Colonic mucosa (tissue), 4 donors: ENCODE measurements around the gene RAB21. TPM values are rescaled to one million over a fixed set of nuclear protein-coding genes. Genes with fewer than 3 reads are reported as not detected.

ENCODE experiments used
- DNase-seq: peaks from one replicate; pipeline ENCODE4 v3.0.0-alpha.2; 2020
- H3K27ac ChIP-seq: fragments of 200-600 bp; one replicate; pipeline ENCODE4 v1.8.0; 2021
- H3K27me3 ChIP-seq: fragments of 200-600 bp; one replicate; pipeline ENCODE4 v1.8.0; 2021
- H3K36me3 ChIP-seq: fragments of 200-600 bp; one replicate; pipeline ENCODE4 v1.8.0; 2021
- H3K4me1 ChIP-seq: fragments of 200-600 bp; one replicate; pipeline ENCODE4 v1.8.0; 2021; ENCODE audit warnings: mild to moderate bottlenecking
- H3K4me3 ChIP-seq: fragments of 200-600 bp; one replicate; pipeline ENCODE4 v1.8.0; 2021
- H3K9ac ChIP-seq, 2 donors: one replicate each; pipeline ENCODE4 v1.7.0; 2013; ENCODE audit warnings: control low read depth in 2 of 2, low read depth in 2 of 2, low read length in 2 of 2
- H3K9me3 ChIP-seq: fragments of 200-600 bp; one replicate; pipeline ENCODE4 v1.8.0; 2021
- intact Hi-C: fragments of 100-400 bp; cut with DNase I; formaldehyde crosslinking; loops from one replicate; pipeline ENCODE4 v1.14.1; 2022
- total RNA-seq, 2 donors: library from RNA; stranded (reverse); fragmentation: NEBNext Ultra II Directional in 1 of 2; extraction: Animal tissue kit (Norgen Biotek cat#: 25700) in 1 of 2; gene quantifications; one replicate each; pipeline ENCODE4 v1.2.1, GENCODE V29; 2021
- TF ChIP-seq, protein P1 (sequence below): fragments of 200-600 bp; IDR thresholded peaks from one replicate; pipeline ENCODE4 v1.8.0; 2022; ENCODE audit warnings: antibody characterized with exemption, mild to moderate bottlenecking
- donor health status: healthy.
- donor health status: DM: no; HTN: no; CAD: no.
- donor health status: DM: no; HTN: no; CAD: no.

Gene RAB21
- total RNA-seq, 2 donors from 2014 or later, result 52.5 to 75.1 TPM

DNA sequence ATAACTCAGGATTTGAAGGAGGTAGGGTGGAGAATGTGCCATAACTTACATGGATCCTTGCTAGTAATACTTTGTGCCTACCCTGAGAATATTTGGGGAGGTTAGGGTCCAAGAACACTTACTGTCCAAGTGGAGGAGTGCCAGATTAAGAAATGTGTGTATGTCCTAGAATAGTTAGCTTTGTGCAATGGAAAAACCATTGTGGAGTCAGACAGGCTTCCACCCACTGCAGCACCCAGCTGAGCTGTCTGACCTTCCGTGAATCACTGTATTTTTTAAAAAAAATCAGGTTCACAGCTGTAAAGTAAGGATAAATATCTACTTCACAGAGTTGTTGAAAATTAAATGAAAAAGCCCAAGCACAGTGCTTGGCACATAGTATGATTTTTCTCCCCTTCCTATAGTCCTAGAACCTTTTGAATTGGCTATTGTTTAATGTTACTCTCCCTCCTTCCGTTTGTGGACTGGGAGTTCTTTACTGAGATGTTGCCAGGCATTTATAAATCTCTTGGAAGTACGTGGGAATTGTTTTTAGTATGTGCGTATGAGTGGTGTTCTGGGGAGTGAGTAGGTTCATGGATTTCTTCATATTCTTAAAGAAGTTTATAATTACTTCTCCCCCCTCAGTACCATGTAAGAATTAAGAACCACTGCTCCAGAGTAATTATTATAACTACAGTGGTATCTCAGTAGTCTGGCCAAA is 9.2 kb downstream of the RAB21 start:
- H3K4me1 ChIP-seq, result no peaks in the 10 kb centered on the region
- no peaks in the 10 kb centered on the region for H3K36me3 ChIP-seq
- no peak overlapping the region for H3K4me3 ChIP-seq
- TF ChIP-seq, protein P1, sequence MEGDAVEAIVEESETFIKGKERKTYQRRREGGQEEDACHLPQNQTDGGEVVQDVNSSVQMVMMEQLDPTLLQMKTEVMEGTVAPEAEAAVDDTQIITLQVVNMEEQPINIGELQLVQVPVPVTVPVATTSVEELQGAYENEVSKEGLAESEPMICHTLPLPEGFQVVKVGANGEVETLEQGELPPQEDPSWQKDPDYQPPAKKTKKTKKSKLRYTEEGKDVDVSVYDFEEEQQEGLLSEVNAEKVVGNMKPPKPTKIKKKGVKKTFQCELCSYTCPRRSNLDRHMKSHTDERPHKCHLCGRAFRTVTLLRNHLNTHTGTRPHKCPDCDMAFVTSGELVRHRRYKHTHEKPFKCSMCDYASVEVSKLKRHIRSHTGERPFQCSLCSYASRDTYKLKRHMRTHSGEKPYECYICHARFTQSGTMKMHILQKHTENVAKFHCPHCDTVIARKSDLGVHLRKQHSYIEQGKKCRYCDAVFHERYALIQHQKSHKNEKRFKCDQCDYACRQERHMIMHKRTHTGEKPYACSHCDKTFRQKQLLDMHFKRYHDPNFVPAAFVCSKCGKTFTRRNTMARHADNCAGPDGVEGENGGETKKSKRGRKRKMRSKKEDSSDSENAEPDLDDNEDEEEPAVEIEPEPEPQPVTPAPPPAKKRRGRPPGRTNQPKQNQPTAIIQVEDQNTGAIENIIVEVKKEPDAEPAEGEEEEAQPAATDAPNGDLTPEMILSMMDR, result no peak
- H3K27me3 ChIP-seq, result no peaks in the 10 kb centered on the region
- H3K27ac ChIP-seq, result no peak overlapping the region
- H3K9me3 ChIP-seq, result no peaks in the 10 kb centered on the region
- intact Hi-C loops, result no loop called here
- H3K9ac ChIP-seq, result no peak overlapping the region
- DNase-seq, result no peak

DNA sequence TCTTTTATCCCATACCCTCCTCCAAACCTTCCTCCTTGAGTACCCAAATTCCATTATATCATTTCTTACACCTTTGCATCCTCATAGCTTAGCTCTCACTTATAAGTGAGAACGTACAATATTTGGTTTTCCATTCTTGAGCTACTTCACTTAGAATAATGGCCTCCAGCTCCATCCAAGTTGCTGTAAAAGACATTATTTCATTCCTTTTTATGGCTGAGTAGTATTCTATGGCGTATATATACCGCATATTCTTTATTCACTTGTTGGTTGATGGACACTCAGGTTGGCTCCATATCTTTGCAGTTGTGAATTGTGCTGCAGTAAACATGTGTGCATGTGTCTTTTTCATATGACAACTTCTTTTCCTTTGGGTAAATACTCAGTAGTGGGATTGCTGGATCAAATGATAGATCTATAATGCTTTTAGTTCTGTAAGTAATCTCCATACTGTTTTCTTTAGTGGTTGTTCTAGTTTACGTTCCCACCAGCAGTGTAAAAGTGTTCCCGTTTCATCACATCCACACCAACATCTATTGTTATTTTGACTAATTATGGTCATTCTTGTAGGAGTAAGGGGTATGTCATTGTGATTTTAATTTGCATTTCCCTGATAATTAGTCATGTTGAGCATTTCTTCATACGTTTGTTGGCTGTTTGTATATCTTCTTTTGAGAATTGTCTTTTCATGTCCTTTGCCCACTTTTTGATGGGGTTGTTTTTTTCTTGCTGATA is 10.1 kb downstream of the RAB21 start:
- H3K9ac ChIP-seq, result no peak overlapping the region
- no peaks in the 10 kb centered on the region for H3K4me1 ChIP-seq
- intact Hi-C loops, result no loop called here
- no peaks in the 10 kb centered on the region for H3K9me3 ChIP-seq
- TF ChIP-seq, protein P1, result no peak
- H3K36me3 ChIP-seq, result no peaks in the 10 kb centered on the region
- no peak overlapping the region for H3K27ac ChIP-seq
- H3K27me3 ChIP-seq, result no peaks in the 10 kb centered on the region
- no peak for DNase-seq
- no peak overlapping the region for H3K4me3 ChIP-seq

DNA sequence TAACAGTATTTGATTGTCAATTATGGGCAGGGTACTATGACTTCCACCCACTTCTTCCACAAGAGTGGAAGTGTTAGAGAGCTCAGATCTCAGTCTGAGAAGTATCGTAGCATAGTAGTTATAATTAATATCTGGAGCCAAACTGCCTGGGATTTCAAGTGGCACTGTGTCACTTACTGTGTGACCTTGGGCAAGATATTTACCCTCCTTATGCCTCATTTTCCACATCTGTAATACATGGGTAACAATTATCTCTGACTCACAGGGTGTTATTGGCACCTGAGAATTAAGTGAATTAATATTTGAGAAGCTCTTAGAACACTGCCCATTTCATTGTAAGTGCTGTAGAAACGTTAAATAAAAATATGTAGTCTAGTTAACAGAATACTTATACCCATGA is 11.5 kb downstream of the RAB21 start:
- TF ChIP-seq, protein P1, result no peak
- no peak for DNase-seq
- no peak overlapping the region for H3K9ac ChIP-seq
- H3K36me3 ChIP-seq, result no peaks in the 10 kb centered on the region
- intact Hi-C loops, result no loop called here
- no peaks in the 10 kb centered on the region for H3K9me3 ChIP-seq
- no peaks in the 10 kb centered on the region for H3K4me1 ChIP-seq
- H3K27me3 ChIP-seq, result no peaks in the 10 kb centered on the region
- no peak overlapping the region for H3K4me3 ChIP-seq
- H3K27ac ChIP-seq, result no peak overlapping the region

DNA sequence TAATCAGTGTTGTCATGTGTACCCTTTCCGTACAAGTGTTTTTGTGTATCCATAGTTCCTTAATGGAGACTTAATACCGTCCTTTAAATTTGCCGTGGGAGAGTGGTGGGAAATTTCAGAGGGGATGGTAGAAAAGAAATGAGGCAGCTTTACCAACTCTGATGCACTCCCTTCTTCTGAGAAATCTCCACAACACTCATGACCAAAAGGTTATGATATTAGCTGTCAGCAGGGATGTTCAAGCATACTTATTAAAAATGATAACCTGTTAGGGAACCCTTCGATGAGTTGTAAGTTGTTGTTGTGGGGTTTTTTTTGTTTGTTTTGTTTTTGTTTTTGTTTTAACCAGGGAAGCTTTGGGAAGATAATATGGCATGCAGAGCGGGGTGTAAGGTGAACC is 12.5 kb downstream of the RAB21 start:
- Histone ChIP-seq H3K9me3 (no peaks in the 10 kb centered on the region), H3K27ac (no peak overlapping the region), H3K9ac (no peak overlapping the region), H3K4me3 (no peak overlapping the region), H3K27me3 (no peaks in the 10 kb centered on the region), H3K4me1 (no peaks in the 10 kb centered on the region), H3K36me3 (no peaks in the 10 kb centered on the region)
- intact Hi-C loops, result no loop called here
- TF ChIP-seq, protein P1, result no peak
- DNase-seq, result no peak

DNA sequence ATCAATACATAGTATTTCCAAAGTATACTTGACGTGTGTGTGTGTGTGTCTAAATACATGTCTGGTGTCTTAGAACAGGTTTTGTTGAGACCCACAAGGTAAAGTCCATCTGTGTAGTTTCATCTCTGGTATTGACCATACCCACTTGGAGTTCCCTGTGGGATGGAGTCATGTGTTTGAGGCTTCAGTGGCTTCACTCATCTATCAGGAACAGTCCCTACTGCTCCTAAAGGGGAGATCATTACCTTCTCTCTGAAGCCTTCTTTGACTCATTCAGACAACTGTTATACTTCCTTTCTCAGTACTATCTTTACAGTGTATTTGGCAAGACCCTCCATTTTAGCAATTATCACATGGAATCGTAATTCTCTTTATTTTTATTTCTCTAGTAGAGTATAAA is 14.2 kb downstream of the RAB21 start:
- Histone ChIP-seq H3K9ac (no peak overlapping the region), H3K4me1 (no peaks in the 10 kb centered on the region), H3K27me3 (no peaks in the 10 kb centered on the region), H3K4me3 (no peak overlapping the region), H3K27ac (no peak overlapping the region), H3K36me3 (no peaks in the 10 kb centered on the region), H3K9me3 (no peaks in the 10 kb centered on the region)
- DNase-seq, result no peak
- TF ChIP-seq, protein P1, result no peak
- intact Hi-C loops, result no loop called here
